ENCODE measurements around the gene DDIT4.
A peak's percentile ranks its signal among the peaks of the same experiment; 100 is the strongest.
"Not testable (repeated sequence)": the region's sequence is repeated elsewhere in the genome, so short reads cannot be mapped to it uniquely, and the experiment has no call there.

Gene DDIT4

GRCh38 chr10:72267819-72268399 lies 5.8 kb upstream of the DDIT4 start:
- peak; percentile 48 for DNase-seq (ENCODE audit: low spot score)

DNA sequence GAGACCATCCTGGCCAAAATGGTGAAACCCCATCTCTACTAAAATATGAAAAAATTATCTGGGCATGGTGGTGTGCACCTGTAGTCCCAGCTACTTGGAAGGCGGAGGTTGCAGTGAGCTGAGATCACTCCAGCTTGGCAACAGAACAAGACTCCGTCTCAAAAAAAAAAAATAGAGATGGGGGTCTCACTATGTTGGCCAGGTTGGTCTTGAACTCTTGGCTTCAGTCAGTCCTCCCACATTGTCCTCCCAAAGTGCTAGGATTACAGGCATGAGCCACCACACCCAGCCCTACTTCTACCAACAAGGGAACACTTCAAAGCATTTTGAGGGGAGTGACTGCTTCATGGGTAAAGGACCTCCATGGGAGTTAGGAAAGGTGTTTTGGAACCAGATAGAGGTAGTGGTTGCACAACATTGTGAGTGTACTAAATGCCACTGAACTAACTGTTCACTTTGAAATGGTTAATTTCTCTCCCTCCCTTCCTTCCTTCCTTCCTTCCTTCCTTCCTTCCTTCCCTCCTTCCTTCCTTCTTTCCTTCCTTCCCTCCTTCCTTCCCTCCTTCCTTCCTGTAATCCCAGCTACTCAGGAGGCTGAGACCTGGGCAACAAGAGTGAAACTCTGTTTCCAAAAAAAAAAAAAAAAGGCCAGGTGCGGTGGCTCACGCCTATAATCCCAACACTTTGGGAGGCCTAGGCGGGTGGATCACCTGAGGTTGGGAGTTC lies 5.1 kb upstream of the DDIT4 start:
- DNase-seq (ENCODE audit: low spot score), result not testable (repeated sequence)

DNA sequence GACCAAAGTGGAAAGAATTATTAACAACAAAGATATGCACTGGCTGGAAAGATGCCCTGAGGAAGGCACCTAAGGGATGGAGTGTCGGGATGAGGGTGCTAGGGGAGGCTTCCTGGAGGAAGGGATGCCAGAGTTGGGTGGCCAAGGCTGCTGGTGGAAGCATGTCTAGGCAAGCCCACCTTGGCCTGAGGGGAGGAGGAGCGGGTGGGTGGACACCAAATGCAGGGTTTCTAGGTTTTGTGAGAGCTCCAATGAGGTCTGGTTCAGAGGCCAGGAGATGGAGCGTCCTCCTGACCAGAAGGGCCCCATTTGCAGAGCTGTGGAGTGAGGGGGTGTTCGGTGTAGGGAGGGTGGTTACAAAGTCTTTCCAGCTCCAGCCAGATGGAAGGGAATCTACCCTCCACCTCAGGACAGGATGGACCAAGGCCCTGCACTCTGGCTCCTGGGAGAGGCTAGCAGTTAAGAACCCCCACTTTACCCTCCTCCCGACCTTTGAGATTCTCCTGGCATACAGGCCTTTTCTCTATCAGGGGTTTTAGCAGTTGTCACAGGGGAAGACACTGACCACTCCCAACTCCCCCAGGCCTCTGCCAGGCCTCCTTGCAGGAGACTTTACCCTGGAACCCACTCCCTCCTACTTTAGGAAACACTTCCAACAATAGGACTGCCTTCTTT lies 3.0 kb upstream of the DDIT4 start:
- no peak for DNase-seq (ENCODE audit: low spot score)

- peak; percentile 89 for DNase-seq (ENCODE audit: low spot score)
These were observed 875 bp upstream of the DDIT4 start for GRCh38 chr10:72272689-72273409.

GRCh38 chr10:72274213-72274729 lies 547 bp downstream of the DDIT4 start:
- DNase-seq (ENCODE audit: low spot score), result no peak

- peak; percentile 80 for DNase-seq (ENCODE audit: low spot score)
These were observed 1.1 kb downstream of the DDIT4 start for GRCh38 chr10:72274730-72275350.

DNA sequence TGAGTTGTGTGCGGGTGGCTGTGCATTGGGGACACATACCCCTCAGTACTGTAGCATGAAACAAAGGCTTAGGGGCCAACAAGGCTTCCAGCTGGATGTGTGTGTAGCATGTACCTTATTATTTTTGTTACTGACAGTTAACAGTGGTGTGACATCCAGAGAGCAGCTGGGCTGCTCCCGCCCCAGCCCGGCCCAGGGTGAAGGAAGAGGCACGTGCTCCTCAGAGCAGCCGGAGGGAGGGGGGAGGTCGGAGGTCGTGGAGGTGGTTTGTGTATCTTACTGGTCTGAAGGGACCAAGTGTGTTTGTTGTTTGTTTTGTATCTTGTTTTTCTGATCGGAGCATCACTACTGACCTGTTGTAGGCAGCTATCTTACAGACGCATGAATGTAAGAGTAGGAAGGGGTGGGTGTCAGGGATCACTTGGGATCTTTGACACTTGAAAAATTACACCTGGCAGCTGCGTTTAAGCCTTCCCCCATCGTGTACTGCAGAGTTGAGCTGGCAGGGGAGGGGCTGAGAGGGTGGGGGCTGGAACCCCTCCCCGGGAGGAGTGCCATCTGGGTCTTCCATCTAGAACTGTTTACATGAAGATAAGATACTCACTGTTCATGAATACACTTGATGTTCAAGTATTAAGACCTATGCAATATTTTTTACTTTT lies 1.8 kb downstream of the DDIT4 start:
- no peak for DNase-seq (ENCODE audit: low spot score)

DNA sequence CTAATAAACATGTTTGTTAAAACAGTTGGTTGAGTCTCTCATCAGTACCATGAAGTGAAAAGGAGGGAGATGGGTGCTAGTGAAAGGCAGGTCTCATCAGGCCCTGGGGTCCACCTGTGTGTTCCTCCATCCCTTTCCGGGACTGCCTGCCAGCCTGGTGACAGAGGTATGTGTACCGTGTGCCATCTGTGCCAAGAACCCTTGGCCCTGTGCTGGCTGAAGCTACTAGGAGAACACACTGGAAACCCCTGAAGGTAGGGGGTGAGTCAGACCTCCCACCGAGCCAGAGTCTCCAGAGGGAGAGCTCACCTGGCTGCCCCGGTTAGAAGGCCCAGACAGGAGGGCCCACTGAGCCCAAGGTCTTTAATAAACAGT lies 2.3 kb downstream of the DDIT4 start:
- peak; percentile 31 for DNase-seq (ENCODE audit: low spot score)

GRCh38 chr10:72276421-72277339 lies 3.0 kb downstream of the DDIT4 start:
- peak; percentile 42 for DNase-seq (ENCODE audit: low spot score)

DNA sequence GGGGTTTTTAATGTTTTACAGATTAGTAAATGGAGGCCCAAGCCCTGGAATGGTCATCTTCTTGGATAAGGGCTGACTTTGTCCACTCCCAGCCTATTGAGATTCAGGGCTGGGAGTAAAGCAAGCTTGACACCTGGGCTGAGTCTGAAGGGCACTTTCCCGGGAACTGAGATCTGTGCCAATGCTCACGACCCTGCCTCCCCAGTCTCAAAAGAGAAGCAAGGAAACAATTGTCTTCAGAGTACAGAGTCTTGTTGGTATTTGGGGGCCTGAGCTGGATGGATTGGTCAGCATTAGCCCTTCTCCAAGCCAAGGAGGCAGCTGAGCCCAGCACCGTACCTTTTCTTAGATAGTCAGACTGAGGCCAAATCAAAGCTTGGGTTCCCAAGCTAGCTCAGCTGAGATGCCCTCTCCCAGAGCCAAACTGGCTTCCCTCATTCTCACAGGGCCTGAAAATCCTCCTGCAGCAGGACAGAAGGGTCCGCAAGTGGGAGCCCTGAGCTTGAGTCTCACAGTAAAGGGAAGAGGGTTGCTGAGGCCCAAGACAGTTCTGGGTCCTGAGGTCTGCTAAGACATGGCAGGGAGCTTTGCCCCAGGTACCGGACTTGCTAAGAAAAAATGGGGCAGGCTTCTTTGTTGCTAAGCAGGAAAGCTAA lies 3.7 kb downstream of the DDIT4 start:
- peak; percentile 43 for DNase-seq (ENCODE audit: low spot score)

DNA sequence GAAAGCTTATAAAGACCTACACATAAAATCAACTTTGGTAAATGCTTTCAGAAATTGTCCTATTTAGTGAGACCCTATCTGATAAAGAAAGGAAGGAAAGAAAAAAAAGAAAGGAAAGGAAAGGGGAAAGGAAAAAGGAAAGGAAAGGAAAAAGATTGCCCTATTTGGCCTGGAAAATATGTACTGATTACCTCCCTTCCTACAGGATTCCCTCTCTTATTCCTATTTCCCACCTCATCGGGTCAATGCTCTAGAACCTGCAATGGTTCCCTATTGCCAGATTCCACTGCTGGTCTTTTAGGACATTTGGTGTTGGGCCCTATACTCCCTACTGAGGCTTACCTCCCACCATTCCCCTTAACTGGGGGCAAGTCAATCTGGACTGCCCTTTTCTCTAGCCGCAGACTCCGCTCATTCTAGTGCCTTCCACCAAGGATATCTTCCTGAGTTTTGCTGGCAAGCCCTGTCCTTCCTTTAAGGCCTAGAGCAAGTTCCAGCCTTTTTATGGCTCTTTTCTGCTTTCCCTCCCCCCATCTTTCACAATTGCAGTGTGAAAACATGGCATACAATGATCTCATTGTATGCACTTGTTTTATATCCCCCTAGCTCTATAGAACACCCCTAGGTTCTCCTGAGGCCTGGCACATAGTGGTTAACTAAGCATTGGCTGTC lies 4.4 kb downstream of the DDIT4 start:
- peak; percentile 26 for DNase-seq (ENCODE audit: low spot score)

DNA sequence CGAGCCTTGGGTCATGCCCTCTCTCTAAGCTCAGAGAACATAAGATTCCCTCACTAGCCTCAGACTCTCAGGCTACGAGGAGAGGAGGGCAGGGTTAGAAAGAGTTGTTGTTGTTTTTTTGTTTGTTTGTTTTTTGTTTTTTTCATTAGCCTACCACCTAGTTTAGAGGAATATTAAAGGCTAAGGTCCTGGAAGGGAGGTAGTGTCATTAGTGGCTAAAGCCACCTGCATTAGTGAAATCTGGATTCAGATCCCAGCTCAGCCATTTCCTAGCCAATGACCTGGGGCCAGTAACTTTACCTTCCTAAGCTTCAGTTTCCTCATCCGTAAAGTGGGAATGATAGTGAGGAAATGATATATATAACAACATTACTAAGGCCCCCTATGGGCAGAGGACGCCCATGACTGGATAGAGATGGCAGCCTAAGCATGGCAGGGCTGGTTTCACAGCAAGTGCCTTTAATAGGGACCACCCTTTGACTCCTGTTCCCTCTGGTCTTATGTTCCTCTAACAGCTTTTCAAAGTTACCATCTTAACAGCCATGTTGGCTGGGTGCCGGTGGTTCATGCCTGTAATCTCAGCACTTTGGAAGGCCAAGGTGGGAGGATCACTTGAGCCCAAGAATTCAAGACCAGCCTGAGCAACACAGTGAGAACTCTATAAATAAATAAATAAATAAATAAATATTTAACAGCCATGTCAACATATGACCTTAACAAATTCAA lies 5.1 kb downstream of the DDIT4 start:
- DNase-seq (ENCODE audit: low spot score), result peak; percentile 30

- not testable (repeated sequence) for DNase-seq (ENCODE audit: low spot score)
These were observed 5.9 kb downstream of the DDIT4 start for GRCh38 chr10:72279587-72279986.

DNA sequence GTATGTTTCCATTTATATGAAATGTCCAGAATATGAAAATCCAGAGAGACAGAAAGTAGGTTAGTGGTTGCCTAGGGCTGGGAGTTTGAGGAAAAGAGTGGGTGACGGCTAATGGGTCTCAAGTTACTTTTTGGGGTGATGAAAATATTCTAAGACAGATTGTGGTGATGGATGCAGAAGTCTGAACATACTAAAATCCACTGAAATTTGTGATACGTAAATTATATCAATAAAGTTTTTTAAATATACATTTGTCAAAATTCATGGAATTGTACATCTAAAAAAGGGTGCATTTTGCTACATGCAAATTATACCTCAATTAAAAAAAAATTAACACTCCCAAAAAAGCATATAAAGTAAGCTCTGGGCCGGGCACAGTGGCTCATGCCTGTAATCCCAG lies 9.4 kb downstream of the DDIT4 start:
- no peak for DNase-seq (ENCODE audit: low spot score)

GRCh38 chr10:72285972-72286521 lies 12.3 kb downstream of the DDIT4 start:
- no peak for DNase-seq (ENCODE audit: low spot score)

DNA sequence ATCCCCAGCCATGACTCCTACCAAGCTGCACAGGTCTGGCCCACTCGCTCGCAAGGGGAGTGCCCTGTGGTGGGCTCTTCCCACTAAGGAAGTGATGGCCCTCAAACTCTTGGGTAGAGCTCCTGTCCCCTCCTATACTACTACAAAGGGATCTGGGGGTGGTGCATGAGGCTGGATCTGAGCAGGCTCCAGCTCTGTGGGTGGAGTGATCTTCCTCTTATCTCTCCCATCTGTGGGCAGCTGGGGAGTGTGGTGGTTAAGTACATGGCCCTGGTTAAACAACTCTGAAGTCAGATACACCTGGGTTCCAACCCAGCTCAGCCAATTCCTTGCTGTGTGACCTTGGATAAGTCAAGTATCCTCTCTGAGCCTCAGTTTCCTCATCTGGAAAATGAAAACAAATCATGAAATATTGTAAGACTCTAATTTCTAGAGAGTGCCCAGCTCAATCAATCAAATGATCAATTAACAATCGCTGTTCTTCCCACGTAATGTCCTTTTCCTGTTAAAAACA lies 17.4 kb downstream of the DDIT4 start:
- DNase-seq (ENCODE audit: low spot score), result no peak

DNA sequence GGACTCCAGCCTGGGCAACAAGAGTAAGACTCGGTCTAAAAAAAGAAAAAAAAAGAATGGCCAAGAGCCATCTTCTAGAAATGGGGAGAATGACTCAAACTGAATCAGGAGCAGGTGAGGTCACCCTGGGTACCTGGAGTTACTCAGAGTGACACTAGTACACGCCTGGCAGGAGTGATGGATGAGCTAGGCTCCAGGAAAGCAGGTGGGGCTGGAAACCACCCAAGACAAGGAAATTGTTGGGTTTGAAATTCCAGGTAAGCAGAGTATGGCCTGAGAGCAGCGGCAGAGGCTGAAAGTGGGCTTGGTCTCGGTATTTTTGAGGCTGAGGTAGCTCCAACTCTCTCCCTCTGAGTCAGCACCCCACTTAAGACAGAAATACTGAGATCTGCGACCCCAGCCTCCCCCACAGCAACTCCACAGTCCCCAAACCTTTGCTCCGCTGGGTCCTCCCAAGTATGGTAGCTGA lies 18.5 kb downstream of the DDIT4 start:
- DNase-seq (ENCODE audit: low spot score), result no peak

GRCh38 chr10:72295330-72295910 lies 21.7 kb downstream of the DDIT4 start:
- DNase-seq (ENCODE audit: low spot score), result no peak
